Measurements from ENCODE around the gene FAM162B. TPM values are rescaled to one million over a fixed set of nuclear protein-coding genes. Genes with fewer than 3 reads are reported as not detected.
"Not testable (repeated sequence)": the region's sequence is repeated elsewhere in the genome, so short reads cannot be mapped to it uniquely, and the experiment has no call there.

FAM162B gene
- total and polyA plus RNA-seq, 10 donors = 0.20 to 0.67 (median 0.38) TPM; not detected in 7

DNA sequence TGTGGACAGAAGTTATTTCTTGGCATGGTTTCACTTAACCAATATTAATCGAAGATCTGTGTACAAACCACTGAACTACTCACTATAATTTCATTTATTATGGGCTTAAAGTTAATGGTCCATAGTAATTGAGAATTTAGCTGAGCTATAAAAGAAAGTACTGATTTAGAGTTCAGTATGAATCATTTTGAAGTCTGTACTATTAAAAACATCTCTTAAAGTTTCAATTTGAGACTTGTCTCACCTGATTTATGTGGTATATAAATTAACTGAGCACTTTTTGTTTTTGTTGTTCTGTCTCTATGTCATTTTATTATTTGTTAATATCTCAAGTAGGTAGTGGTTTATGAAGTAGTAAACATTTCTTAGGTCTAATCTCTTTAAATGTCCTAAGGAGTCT is 59.6 kb downstream of the FAM162B start:
- no peak overlapping the region for H3K27ac ChIP-seq
- no peak for DNase-seq
- H3K27me3 ChIP-seq (replicated peaks in 1 of 7) = no peaks in the 10 kb centered on the region
- no peaks in the 10 kb centered on the region for H3K4me1 ChIP-seq
- peaks cover 0 to 94% (median 44%) of the 10 kb centered on the region in 6 donors for H3K36me3 ChIP-seq
- H3K4me3 ChIP-seq = no peak overlapping the region
- WGBS, 5 donors = 81 to 95% (median 90%) methylated on average over 1 of the region's 1 CpG
- H3K9me3 ChIP-seq = no peaks in the 10 kb centered on the region
- intact Hi-C loops (cut with DNase I; ENCODE audit: low total_unique reads) = no loop called here
- no peak for TF ChIP-seq POLR2A (IDR thresholded peaks at IDR 0.05)
- TF ChIP-seq POLR2AphosphoS5 (IDR thresholded peaks at IDR 0.05) = no peak
- TF ChIP-seq CTCF (IDR thresholded peaks at IDR 0.05 in 8 of 11, conservative IDR thresholded peaks at IDR 0.05 in 3 of 11) = no peak

- peaks cover 0 to 99% (median 53%) of the 10 kb centered on the region in 6 donors for H3K36me3 ChIP-seq
- H3K27ac ChIP-seq; H3K4me3 ChIP-seq; DNase-seq; H3K27me3 ChIP-seq (replicated peaks in 1 of 7); H3K9me3 ChIP-seq; intact Hi-C loops (cut with DNase I; ENCODE audit: low total_unique reads); H3K4me1 ChIP-seq: not testable (repeated sequence)
- 95 to 100% (median 97%) methylated on average over 1 of the region's 1 CpG for WGBS, 5 donors
Observed at GRCh38 chr6:116703888-116704287, 61.6 kb downstream of the FAM162B start.

Other genes with a start within 250 kb of the FAM162B start
- 1 to 10 TPM; 1.3 to 6.3 (median 3.3) TPM for gene TRAPPC3L, start 220.0 kb downstream of the FAM162B start, total RNA-seq
- gene TRAPPC3L, start 220.0 kb downstream of the FAM162B start, polyA plus RNA-seq = 1 to 10 TPM in 1 of 3 donors, under 1 TPM in 2; 0.33 to 3.0 (median 0.71) TPM
- not detected for gene CALHM4, start 212.0 kb downstream of the FAM162B start, total RNA-seq
- not detected for gene CALHM4, start 212.0 kb downstream of the FAM162B start, polyA plus RNA-seq
- gene RWDD1, start 194.2 kb downstream of the FAM162B start, total RNA-seq = 10 to 100 TPM; 25.8 to 50.0 (median 30.8) TPM
- gene RWDD1, start 194.2 kb downstream of the FAM162B start, polyA plus RNA-seq = 10 to 100 TPM; 45.2 to 57.5 (median 50.5) TPM
- gene RSPH4A, start 149.2 kb downstream of the FAM162B start, total RNA-seq = 1 to 10 TPM in 3 of 7 donors, under 1 TPM in 4; 0.27 to 1.8 (median 0.77) TPM
- gene RSPH4A, start 149.2 kb downstream of the FAM162B start, polyA plus RNA-seq = under 1 TPM; 0.17 to 0.59 (median 0.29) TPM
- 10 to 100 TPM; 12.8 to 17.5 (median 14.6) TPM for gene ZUP1, start 97.0 kb downstream of the FAM162B start, total RNA-seq
- 10 to 100 TPM; 11.6 to 19.6 (median 11.8) TPM for gene ZUP1, start 97.0 kb downstream of the FAM162B start, polyA plus RNA-seq
- gene KPNA5, start 84.5 kb downstream of the FAM162B start, total RNA-seq = 10 to 100 TPM; 11.7 to 29.6 (median 21.4) TPM
- 1 to 10 TPM; 3.0 to 4.2 (median 3.9) TPM for gene KPNA5, start 84.5 kb downstream of the FAM162B start, polyA plus RNA-seq
- not detected for gene GPRC6A, start 63.4 kb upstream of the FAM162B start, total RNA-seq
- not detected for gene GPRC6A, start 63.4 kb upstream of the FAM162B start, polyA plus RNA-seq
- not detected for gene RFX6, start 111.5 kb upstream of the FAM162B start, total RNA-seq
- gene RFX6, start 111.5 kb upstream of the FAM162B start, polyA plus RNA-seq = not detected